Stimulated activated CD4-positive, alpha-beta T cell treated with anti-CD3 and anti-CD28 coated beads, Interleukin-1b, Interleukin-23, amount 100 ng/mL, for 1 hour (primary cell): Measurements from ENCODE around the gene CEACAM3.

Source experiments
- DNase-seq, 2 donors: peaks; one replicate each; pipeline ENCODE4 v3.0.0-alpha.2; 2020; ENCODE audit warnings: low read depth in 2 of 2

CEACAM3 gene

DNA sequence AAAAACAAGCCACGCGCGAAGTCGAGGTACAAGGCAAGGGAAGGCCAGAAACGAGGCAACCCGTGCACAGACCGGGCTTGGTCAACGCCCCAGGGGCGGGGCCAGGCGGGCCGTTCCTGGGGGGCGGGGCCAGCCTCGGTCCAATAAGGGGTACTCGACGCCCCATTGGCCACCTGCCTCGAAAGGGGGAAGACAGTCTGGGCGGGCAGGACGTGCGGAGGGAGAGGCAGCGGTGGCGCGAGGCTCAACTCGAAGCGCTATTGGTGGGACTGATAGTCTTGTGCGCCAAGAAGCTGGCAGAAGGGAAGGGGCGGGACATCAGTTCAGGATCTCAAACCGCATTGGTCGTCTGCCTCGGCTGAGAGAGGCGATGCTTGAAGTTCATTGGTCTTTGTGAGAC is 48.2 kb downstream of the CEACAM3 start, which contains the start of gene LYPD4:
LYPD4 (minus strand) TSS at position 83 of the 400 bp plus-strand sequence. CDS start 5,398 bp downstream, outside the sequence.
- DNase-seq, result no peak

GRCh38 chr19:41845001-41845050 is 48.4 kb downstream of the CEACAM3 start, which contains the start of gene DMRTC2:
DMRTC2 (plus strand) TSS chr19:41845042; CDS start chr19:41847429, 2,387 bp downstream.
- DNase-seq, result no peak

- DNase-seq, result no peak
Observed at GRCh38 chr19:41845051-41845590, 48.7 kb downstream of the CEACAM3 start.

GRCh38 chr19:41847351-41848105 is 51.1 kb downstream of the CEACAM3 start:
- DNase-seq, result no peak

DNA sequence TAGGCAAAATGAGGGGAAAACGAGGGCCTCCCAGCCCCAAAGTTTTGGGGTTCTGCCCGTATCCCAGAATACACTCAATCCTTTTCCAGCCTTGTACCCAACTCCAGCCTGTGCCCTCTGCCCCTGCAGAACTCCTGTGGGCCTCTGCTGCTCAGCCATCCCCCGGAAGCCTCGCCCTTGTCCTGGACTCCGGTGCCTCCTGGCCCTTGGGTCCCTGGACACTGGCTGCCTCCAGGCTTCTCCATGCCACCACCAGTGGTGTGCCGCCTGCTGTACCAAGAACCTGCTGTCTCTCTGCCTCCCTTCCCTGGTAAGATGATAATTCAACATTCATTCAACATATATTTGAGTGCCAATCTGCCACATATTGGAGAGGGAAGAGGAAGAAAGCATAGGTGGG is 52.3 kb downstream of the CEACAM3 start:
- DNase-seq, result no peak

DNA sequence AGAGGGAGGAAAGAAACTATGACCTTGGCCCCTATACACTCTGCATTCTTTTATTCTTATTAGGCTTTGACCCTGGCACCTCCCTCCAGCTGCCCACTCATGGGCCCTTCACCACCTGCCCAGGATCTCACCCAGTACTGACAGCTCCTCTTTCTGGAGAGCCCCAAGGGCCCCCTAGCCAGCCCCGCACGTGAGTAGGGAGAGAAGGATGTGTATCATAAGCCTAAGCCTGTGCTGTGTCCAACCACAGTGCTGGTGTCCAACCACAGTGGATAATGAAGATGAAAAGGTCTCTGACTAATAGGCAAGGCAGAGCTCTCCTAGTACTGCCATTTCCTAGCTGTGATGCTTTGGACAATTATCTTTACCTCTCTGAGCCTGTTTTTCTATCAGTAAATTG is 52.7 kb downstream of the CEACAM3 start:
- DNase-seq, result no peak

GRCh38 chr19:41850381-41850780 is 54.0 kb downstream of the CEACAM3 start:
- DNase-seq, result no peak

- DNase-seq, result no peak
Observed at GRCh38 chr19:41851456-41851855, 55.1 kb downstream of the CEACAM3 start.

DNA sequence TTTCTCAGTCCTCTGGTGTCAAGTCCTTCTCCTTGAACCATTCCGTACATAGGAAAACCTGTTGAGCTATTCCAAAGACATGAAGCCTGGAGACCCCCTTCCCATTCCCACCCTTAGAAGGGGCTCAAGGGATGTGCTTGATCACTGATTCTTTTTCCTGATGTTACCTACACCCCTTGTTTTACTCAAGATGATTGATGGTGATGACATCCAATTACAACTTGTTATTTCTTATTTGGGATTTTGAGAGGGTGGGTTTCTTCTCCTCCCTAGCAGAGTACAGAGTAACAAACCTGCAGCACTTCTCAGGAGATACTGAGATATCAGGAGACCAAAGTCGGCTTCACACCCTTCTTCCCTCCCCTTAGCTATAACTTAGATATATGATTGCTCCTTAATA is 57.0 kb downstream of the CEACAM3 start:
- DNase-seq, result no peak

GRCh38 chr19:41853768-41854167 is 57.4 kb downstream of the CEACAM3 start:
- DNase-seq, result no peak

DNA sequence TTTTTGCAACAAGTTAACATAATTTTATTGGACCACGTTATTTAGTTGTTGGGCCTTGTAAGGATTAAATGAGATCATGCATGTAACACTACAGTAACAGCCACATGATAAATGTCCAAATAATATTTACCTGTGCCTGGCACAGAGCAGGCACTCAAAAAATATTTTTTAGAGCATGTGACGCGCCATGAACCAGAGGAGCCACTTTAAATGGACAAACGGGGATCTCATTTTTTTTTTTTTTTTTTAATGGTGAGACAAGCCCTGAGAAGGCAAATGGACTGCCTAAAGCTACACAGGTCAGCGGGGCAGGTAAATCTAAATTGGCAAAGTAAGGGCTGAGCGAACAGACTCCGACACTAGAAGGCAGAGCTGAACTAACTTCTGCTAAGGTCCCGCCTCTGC is 62.8 kb downstream of the CEACAM3 start:
- no peak for DNase-seq

GRCh38 chr19:41859618-41860418 is 63.4 kb downstream of the CEACAM3 start, which contains the start of gene RPS19:
RPS19 (plus strand) TSS chr19:41860255; CDS start chr19:41860775, 520 bp downstream.
- DNase-seq, result peak; percentile 96 to 98

- no peak for DNase-seq
Observed at GRCh38 chr19:41860419-41861115, 64.2 kb downstream of the CEACAM3 start.
